KOPT-K1 (cell line): ENCODE data around the gene METTL8.

Source experiments
- H3K27ac ChIP-seq: fragments of 200-600 bp; sonication (generic); 2 replicates; pipeline ENCODE4 v1.5.1; 2016; ENCODE audit warnings: antibody characterized with exemption, mild to moderate bottlenecking, low read depth, low read length; ENCODE audit not compliant: poor library complexity, severe bottlenecking
- H3K36me3 ChIP-seq: fragments of 200-600 bp; sonication (generic); 2 replicates; pipeline ENCODE4 v1.5.1; 2017; ENCODE audit warnings: antibody characterized with exemption, mild to moderate bottlenecking, low read length, moderate library complexity; ENCODE audit not compliant: insufficient read depth
- H3K9me3 ChIP-seq: fragments of 200-600 bp; sonication (generic); 2 replicates; pipeline ENCODE4 v1.5.1; 2017; ENCODE audit warnings: antibody characterized with exemption, low read length, mild to moderate bottlenecking; ENCODE audit not compliant: insufficient read depth, poor library complexity, severe bottlenecking

The METTL8 gene

GRCh38 chr2:171307560-171307959 is 126.2 kb downstream of the METTL8 start:
- no peaks in the 10 kb centered on the region for H3K36me3 ChIP-seq
- H3K9me3 ChIP-seq: peaks cover 17% of the 10 kb centered on the region
- H3K27ac ChIP-seq: no peak overlapping the region

- Histone ChIP-seq H3K27ac (no peak overlapping the region), H3K36me3 (no peaks in the 10 kb centered on the region), H3K9me3 (no peaks in the 10 kb centered on the region)
Observed at GRCh38 chr2:171297956-171298355, 135.8 kb downstream of the METTL8 start.

- no peaks in the 10 kb centered on the region for H3K36me3 ChIP-seq
- no peak overlapping the region for H3K27ac ChIP-seq
- no peaks in the 10 kb centered on the region for H3K9me3 ChIP-seq
Observed at GRCh38 chr2:171294608-171295007, 139.2 kb downstream of the METTL8 start.

- H3K9me3 ChIP-seq: no peaks in the 10 kb centered on the region
- no peak overlapping the region for H3K27ac ChIP-seq
- no peaks in the 10 kb centered on the region for H3K36me3 ChIP-seq
Observed at GRCh38 chr2:171293661-171294060, 140.1 kb downstream of the METTL8 start.

GRCh38 chr2:171289991-171290390 is 143.8 kb downstream of the METTL8 start:
- Histone ChIP-seq H3K9me3 (no peaks in the 10 kb centered on the region), H3K36me3 (no peaks in the 10 kb centered on the region), H3K27ac (no peak overlapping the region)

GRCh38 chr2:171289316-171289715 is 144.5 kb downstream of the METTL8 start:
- no peaks in the 10 kb centered on the region for H3K9me3 ChIP-seq
- no peak overlapping the region for H3K27ac ChIP-seq
- H3K36me3 ChIP-seq: no peaks in the 10 kb centered on the region

GRCh38 chr2:171287611-171288010 is 146.2 kb downstream of the METTL8 start:
- Histone ChIP-seq H3K9me3 (no peaks in the 10 kb centered on the region), H3K36me3 (no peaks in the 10 kb centered on the region), H3K27ac (no peak overlapping the region)

GRCh38 chr2:171287036-171287571 is 146.7 kb downstream of the METTL8 start:
- no peaks in the 10 kb centered on the region for H3K9me3 ChIP-seq
- no peaks in the 10 kb centered on the region for H3K36me3 ChIP-seq
- H3K27ac ChIP-seq: no peak overlapping the region

GRCh38 chr2:171281110-171281509 is 152.7 kb downstream of the METTL8 start:
- Histone ChIP-seq H3K9me3 (no peaks in the 10 kb centered on the region), H3K27ac (no peak overlapping the region), H3K36me3 (no peaks in the 10 kb centered on the region)

GRCh38 chr2:171279983-171280790 is 153.6 kb downstream of the METTL8 start:
- H3K9me3 ChIP-seq: no peaks in the 10 kb centered on the region
- H3K27ac ChIP-seq: no peak overlapping the region
- H3K36me3 ChIP-seq: no peaks in the 10 kb centered on the region

GRCh38 chr2:171274757-171275156 is 159.0 kb downstream of the METTL8 start:
- Histone ChIP-seq H3K27ac (no peak overlapping the region), H3K9me3 (no peaks in the 10 kb centered on the region), H3K36me3 (no peaks in the 10 kb centered on the region)

- H3K36me3 ChIP-seq: no peaks in the 10 kb centered on the region
- no peak overlapping the region for H3K27ac ChIP-seq
- no peaks in the 10 kb centered on the region for H3K9me3 ChIP-seq
Observed at GRCh38 chr2:171271971-171272436, 161.8 kb downstream of the METTL8 start.

- H3K9me3 ChIP-seq: no peaks in the 10 kb centered on the region
- H3K27ac ChIP-seq: no peak overlapping the region
- no peaks in the 10 kb centered on the region for H3K36me3 ChIP-seq
Observed at GRCh38 chr2:171271386-171271785, 162.4 kb downstream of the METTL8 start.

- Histone ChIP-seq H3K27ac (no peak overlapping the region), H3K36me3 (no peaks in the 10 kb centered on the region), H3K9me3 (no peaks in the 10 kb centered on the region)
Observed at GRCh38 chr2:171267855-171268629, 165.7 kb downstream of the METTL8 start.
